DND-41 (cell line): ENCODE results near the gene CYRIA.

Source experiments
- ATAC-seq: fragments of 200-7000 bp; cut with Tn5 transposase; 3 replicates; pipeline ENCODE4 v1.9.1; 2021; ENCODE audit warnings: low read depth; ENCODE audit not compliant: insufficient read depth
- DNase-seq: peaks from one replicate; pipeline ENCODE4 v3.0.0-alpha.2; 2020
- H2AFZ ChIP-seq: 2 replicates; pipeline ENCODE4 v1.6.0; 2012; ENCODE audit warnings: low read depth, low read length
- H3K27ac ChIP-seq: 2 replicates; pipeline ENCODE4 v1.5.1; 2012; ENCODE audit warnings: low read length, inconsistent platforms
- H3K27me3 ChIP-seq: fragments of 200-600 bp; sonication (generic); 2 replicates; pipeline ENCODE4 v1.6.0; 2012; ENCODE audit warnings: low read length, mild to moderate bottlenecking, inconsistent platforms; ENCODE audit not compliant: insufficient read depth, poor library complexity
- H3K36me3 ChIP-seq: 2 replicates; pipeline ENCODE4 v1.5.1; 2012; ENCODE audit warnings: low read length, inconsistent platforms; ENCODE audit not compliant: insufficient read depth
- H3K4me1 ChIP-seq: 2 replicates; pipeline ENCODE4 v1.5.1; 2012; ENCODE audit warnings: mild to moderate bottlenecking, low read length; ENCODE audit not compliant: insufficient read depth
- H3K4me2 ChIP-seq: 2 replicates; pipeline ENCODE4 v1.6.0; 2012; ENCODE audit warnings: mild to moderate bottlenecking, moderate library complexity, low read length, inconsistent platforms; ENCODE audit not compliant: insufficient read depth
- H3K4me3 ChIP-seq, 2 experiments: fragments of 200-600 bp in 1 of 2; shearing (Covaris generic) in 1 of 2; 2 replicates each; pipeline ENCODE4 v1.5.1; 2012 to 2016; ENCODE audit warnings: inconsistent platforms in 2 of 2, low read length in 2 of 2, mild to moderate bottlenecking in 2 of 2, low read depth in 1 of 2, moderate library complexity in 1 of 2
- H3K79me2 ChIP-seq: 2 replicates; pipeline ENCODE4 v1.6.0; 2012; ENCODE audit warnings: low read length, inconsistent platforms; ENCODE audit not compliant: insufficient read depth
- H3K9ac ChIP-seq: 2 replicates; pipeline ENCODE4 v1.6.0; 2012; ENCODE audit warnings: low read depth, mild to moderate bottlenecking, inconsistent platforms, low read length, moderate library complexity
- H3K9me3 ChIP-seq: 2 replicates; pipeline ENCODE4 v1.5.1; 2012; ENCODE audit warnings: low read length, moderate library complexity, mild to moderate bottlenecking, inconsistent platforms; ENCODE audit not compliant: insufficient read depth, severe bottlenecking
- H4K20me1 ChIP-seq: 2 replicates; pipeline ENCODE4 v1.6.0; 2012; ENCODE audit warnings: low read length; ENCODE audit not compliant: insufficient read depth
- EZH2 ChIP-seq: IDR thresholded peaks from 3 replicates; pipeline ENCODE4 v1.6.1; 2012; ENCODE audit warnings: borderline replicate concordance, low read depth, mild to moderate bottlenecking, moderate library complexity, low read length, inconsistent platforms; ENCODE audit not compliant: severe bottlenecking
- TF ChIP-seq, protein P1 (sequence below): IDR thresholded peaks from 2 replicates; pipeline ENCODE4 v1.5.1; 2012; ENCODE audit warnings: borderline replicate concordance, low read length, moderate library complexity, mild to moderate bottlenecking; ENCODE audit not compliant: poor library complexity, severe bottlenecking; ENCODE audit errors: extremely low read depth

Gene CYRIA

DNA sequence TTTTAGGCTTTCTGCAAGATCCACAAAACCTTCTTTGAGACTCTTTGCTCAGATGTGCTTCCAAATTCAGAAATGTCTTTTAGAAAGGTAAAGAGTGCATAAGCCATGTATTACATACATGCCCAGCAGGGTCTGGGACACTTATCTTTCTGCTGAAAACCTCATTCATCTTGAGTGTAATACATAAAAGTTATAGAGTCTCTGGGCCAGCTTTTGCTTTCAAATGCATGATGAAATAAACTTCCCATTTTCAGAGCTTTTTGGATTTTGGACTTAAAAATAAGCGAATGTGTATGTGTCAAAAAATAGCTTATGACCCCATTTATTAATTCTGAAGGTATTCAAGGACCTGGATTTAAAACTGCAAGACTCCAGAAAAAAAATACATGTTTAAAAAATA lies 8.0 kb downstream of the CYRIA start:
- no peaks in the 10 kb centered on the region for H4K20me1 ChIP-seq
- DNase-seq, result no peak
- H3K9ac ChIP-seq, result no peak overlapping the region
- no peak overlapping the region for H3K27ac ChIP-seq
- no peaks in the 10 kb centered on the region for H3K4me1 ChIP-seq
- TF ChIP-seq, protein P1, sequence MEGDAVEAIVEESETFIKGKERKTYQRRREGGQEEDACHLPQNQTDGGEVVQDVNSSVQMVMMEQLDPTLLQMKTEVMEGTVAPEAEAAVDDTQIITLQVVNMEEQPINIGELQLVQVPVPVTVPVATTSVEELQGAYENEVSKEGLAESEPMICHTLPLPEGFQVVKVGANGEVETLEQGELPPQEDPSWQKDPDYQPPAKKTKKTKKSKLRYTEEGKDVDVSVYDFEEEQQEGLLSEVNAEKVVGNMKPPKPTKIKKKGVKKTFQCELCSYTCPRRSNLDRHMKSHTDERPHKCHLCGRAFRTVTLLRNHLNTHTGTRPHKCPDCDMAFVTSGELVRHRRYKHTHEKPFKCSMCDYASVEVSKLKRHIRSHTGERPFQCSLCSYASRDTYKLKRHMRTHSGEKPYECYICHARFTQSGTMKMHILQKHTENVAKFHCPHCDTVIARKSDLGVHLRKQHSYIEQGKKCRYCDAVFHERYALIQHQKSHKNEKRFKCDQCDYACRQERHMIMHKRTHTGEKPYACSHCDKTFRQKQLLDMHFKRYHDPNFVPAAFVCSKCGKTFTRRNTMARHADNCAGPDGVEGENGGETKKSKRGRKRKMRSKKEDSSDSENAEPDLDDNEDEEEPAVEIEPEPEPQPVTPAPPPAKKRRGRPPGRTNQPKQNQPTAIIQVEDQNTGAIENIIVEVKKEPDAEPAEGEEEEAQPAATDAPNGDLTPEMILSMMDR, result no peak
- no peak for TF ChIP-seq EZH2
- no peak overlapping the region for H3K4me2 ChIP-seq
- no peaks in the 10 kb centered on the region for H3K36me3 ChIP-seq
- H3K4me3 ChIP-seq, result no peak overlapping the region
- H2AFZ ChIP-seq, result no peak overlapping the region
- no peak for ATAC-seq
- peaks cover 4% of the 10 kb centered on the region for H3K27me3 ChIP-seq
- no peaks in the 10 kb centered on the region for H3K9me3 ChIP-seq
- no peaks in the 10 kb centered on the region for H3K79me2 ChIP-seq

DNA sequence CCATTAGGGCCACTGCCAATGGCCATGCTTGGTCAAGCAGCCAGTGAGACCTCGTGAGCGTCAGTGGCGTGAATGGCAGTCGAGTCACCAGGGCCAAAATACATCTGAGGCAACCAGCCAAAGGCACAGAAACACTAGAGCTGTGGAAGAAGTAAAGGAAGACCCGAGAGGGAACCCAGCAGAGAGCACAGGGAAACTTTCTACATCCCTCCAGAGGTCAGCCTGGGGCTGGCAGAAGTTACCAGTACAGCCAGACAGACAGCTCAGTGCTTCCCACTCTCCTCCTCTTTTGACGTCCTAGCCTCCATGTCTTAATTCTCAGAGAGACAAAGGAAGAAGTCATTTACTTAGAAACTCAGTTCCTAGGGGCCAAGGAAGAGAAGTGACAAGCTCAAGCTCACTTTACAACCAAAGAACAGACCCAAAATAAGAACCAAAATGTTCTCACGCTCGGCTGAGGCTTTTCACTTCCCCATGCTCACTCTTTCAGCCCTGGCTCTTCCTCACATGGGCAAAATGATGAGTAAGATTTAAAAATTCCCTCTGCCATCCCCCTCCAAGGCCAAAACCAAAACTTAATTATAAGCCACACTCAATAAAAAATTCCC lies 8.7 kb downstream of the CYRIA start:
- Histone ChIP-seq H3K9ac (no peak overlapping the region), H3K36me3 (no peaks in the 10 kb centered on the region), H4K20me1 (no peaks in the 10 kb centered on the region), H3K27ac (no peak overlapping the region), H3K27me3 (no peaks in the 10 kb centered on the region), H3K79me2 (no peaks in the 10 kb centered on the region), H3K4me2 (no peak overlapping the region), H2AFZ (no peak overlapping the region), H3K4me1 (no peaks in the 10 kb centered on the region), H3K9me3 (no peaks in the 10 kb centered on the region), H3K4me3 (no peak overlapping the region)
- no peak for ATAC-seq
- no peak for TF ChIP-seq EZH2
- TF ChIP-seq, protein P1, result no peak
- DNase-seq, result no peak

DNA sequence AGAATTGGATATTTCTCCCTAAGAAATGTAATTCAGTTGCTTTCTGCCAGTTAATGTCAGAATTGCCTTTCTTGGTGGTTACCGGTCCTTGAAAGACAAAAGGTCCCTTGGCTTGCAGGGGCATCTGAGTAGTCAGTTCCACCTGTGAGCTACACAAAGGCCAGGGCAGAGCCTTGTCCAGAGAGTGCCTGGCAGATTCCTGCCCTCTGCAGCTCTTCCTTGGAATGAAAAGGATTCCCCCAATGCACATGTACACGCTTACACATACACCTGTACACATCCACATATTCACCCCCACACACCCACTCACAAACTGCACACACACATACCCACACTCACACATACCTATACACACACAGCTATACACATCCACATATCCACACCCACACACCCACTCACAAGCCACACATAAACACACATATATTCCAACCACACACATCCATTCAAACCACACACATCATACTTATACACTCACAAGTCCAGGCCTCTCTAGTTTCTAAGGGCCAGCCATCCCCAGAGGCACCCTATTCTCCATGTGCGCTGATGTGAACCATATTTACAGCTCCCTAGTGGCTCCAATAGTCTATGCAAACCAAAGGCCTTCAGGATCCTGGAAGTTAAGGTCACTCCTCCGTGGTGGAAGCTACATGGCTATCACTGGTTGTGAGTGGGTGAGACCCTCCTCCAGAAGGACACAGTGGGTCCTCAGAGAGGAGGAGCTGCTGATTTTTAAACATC lies 9.6 kb downstream of the CYRIA start:
- Histone ChIP-seq H3K9me3 (no peaks in the 10 kb centered on the region), H3K4me1 (no peaks in the 10 kb centered on the region), H2AFZ (no peak overlapping the region), H3K4me3 (no peak overlapping the region), H3K27me3 (no peaks in the 10 kb centered on the region), H3K4me2 (no peak overlapping the region), H4K20me1 (no peaks in the 10 kb centered on the region), H3K79me2 (no peaks in the 10 kb centered on the region), H3K27ac (no peak overlapping the region), H3K9ac (no peak overlapping the region), H3K36me3 (no peaks in the 10 kb centered on the region)
- ATAC-seq (no peak), DNase-seq (no peak)
- no peak for TF ChIP-seq EZH2
- TF ChIP-seq, protein P1, result no peak
